Panc1 (cell line): ENCODE results near the gene TMOD4. TPM values are rescaled to one million over a fixed set of nuclear protein-coding genes. Genes with fewer than 3 reads are reported as not detected.

Experiments used
- ATAC-seq: fragments of 200-7000 bp; cut with Tn5 transposase; 2 replicates; pipeline ENCODE4 v1.9.1; 2020; ENCODE audit warnings: mild to moderate bottlenecking, moderate library complexity
- BruUV-seq: library from RNA; stranded (reverse); fragments of 400-500 nt; replicated peaks from 2 replicates; lab custom pipeline; 2021; lab: Mats Ljungman, UMichigan
- CTCF ChIA-PET: fragments of 300-600 bp; sonication (Branson Sonifier 250); formaldehyde crosslinking; loops from one replicate; lab custom pipeline; 2022; ENCODE audit warnings: antibody characterized with exemption; lab: Charles Lee
- POLR2A ChIA-PET: fragments of 300-600 bp; sonication (Branson Sonifier 250); formaldehyde crosslinking; loops from one replicate; lab custom pipeline; 2022; ENCODE audit warnings: antibody characterized with exemption; lab: Charles Lee
- DNase-seq: peaks from one replicate; pipeline ENCODE4 v3.0.0-alpha.2; 2010; ENCODE audit warnings: low read depth, low spot score
- H3K27ac ChIP-seq: 2 replicates; pipeline ENCODE4 v1.5.1; 2011; ENCODE audit warnings: mild to moderate bottlenecking, low read length, inconsistent platforms
- H3K27me3 ChIP-seq: fragments of 200-500 bp; sonication (Bioruptor generic); 2 replicates; pipeline ENCODE4 v1.6.0; 2014; ENCODE audit warnings: low read length, inconsistent platforms; ENCODE audit not compliant: control insufficient read depth, insufficient read depth
- H3K36me3 ChIP-seq: fragments of 200-500 bp; sonication (Bioruptor generic); 2 replicates; pipeline ENCODE4 v1.5.1; 2014; ENCODE audit warnings: inconsistent platforms, mild to moderate bottlenecking, low read length, moderate library complexity; ENCODE audit not compliant: control insufficient read depth, insufficient read depth
- H3K4me1 ChIP-seq: 2 replicates; pipeline ENCODE4 v1.5.1; 2011; ENCODE audit warnings: inconsistent platforms, mild to moderate bottlenecking, low read length, moderate library complexity; ENCODE audit not compliant: control insufficient read depth, insufficient read depth
- H3K4me3 ChIP-seq, 2 experiments: 2 replicates each; pipeline ENCODE4 v1.5.1; 2011 to 2012; ENCODE audit warnings: low read depth in 2 of 2, low read length in 2 of 2, mild to moderate bottlenecking in 2 of 2, inconsistent platforms in 1 of 2, moderate library complexity in 1 of 2
- H3K9me3 ChIP-seq: fragments of 200-500 bp; sonication (Bioruptor generic); 2 replicates; pipeline ENCODE4 v1.5.1; 2014; ENCODE audit warnings: low read depth, mild to moderate bottlenecking, inconsistent platforms, low read length, moderate library complexity; ENCODE audit not compliant: control insufficient read depth, insufficient read depth
- CTCF ChIP-seq: fragments of 450-650 bp; IDR thresholded peaks from 2 replicates; pipeline ENCODE4 v1.5.1; 2017; ENCODE audit warnings: mild to moderate bottlenecking
- POLR2AphosphoS5 ChIP-seq: IDR thresholded peaks from 2 replicates; pipeline ENCODE4 v1.6.1; 2012; ENCODE audit warnings: mild to moderate bottlenecking, low read depth, low read length, moderate library complexity
- SIN3A ChIP-seq: IDR thresholded peaks from 2 replicates; pipeline ENCODE4 v1.6.1; 2012; ENCODE audit warnings: low read depth, mild to moderate bottlenecking, low read length, moderate library complexity, borderline replicate concordance; ENCODE audit not compliant: insufficient read depth
- TCF7L2 ChIP-seq: IDR thresholded peaks from 2 replicates; pipeline ENCODE4 v1.6.1; 2011; ENCODE audit warnings: mild to moderate bottlenecking, low read depth, low read length, inconsistent platforms
- in situ Hi-C: cut with HindIII; loops from 2 replicates; pipeline ENCODE4 v1.10.0; 2016; ENCODE audit warnings: low sequenced_read_pairs, low pct_unique_long_range_greater_than_20kb
- intact Hi-C: fragments of 100-400 bp; cut with micrococcal nuclease; formaldehyde crosslinking; loops from one replicate; pipeline ENCODE4 v1.10.0; 2022; ENCODE audit not compliant: unreplicated experiment
- total RNA-seq: library from RNA; stranded (reverse); gene quantifications from one replicate; pipeline ENCODE4 v1.2.1, GENCODE V29; 2021; ENCODE audit not compliant: unreplicated experiment
- TF ChIP-seq, protein P1 (sequence below), 2 experiments: IDR thresholded peaks; 2 replicates each; pipeline ENCODE4 v1.6.1; 2011 to 2012; ENCODE audit warnings: low read depth in 2 of 2, control low read depth in 1 of 2, low read length in 1 of 2, mild to moderate bottlenecking in 1 of 2, moderate library complexity in 1 of 2; ENCODE audit not compliant: insufficient read depth in 1 of 2

Gene TMOD4
- total RNA-seq, 1 experiment from 2014 or later, result 0.80 TPM

DNA sequence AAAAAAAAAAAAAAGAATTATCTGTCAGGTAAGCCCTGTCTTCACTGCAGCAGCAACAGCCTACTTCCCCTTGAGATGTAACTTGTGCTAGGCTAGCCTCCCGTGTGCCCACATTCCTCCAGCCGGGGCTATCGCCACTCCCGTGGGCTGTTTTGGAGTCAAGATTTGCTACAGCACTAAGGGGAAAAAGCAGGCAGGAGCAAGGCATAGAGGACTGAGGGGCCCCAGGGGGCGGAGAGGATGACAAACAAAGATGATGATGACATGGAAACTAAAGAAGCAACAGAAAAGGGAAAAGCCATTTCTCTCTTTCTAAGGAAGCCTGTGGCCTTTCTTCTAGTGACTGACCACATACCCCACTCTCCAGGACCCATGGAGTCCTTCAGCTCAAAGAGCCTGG, 17.5 kb downstream of the TMOD4 start:
- POLR2A ChIA-PET, result no interaction called here
- Histone ChIP-seq H3K27ac (no peak overlapping the region), H3K27me3 (no peaks in the 10 kb centered on the region), H3K4me3 (no peak overlapping the region), H3K9me3 (no peaks in the 10 kb centered on the region), H3K4me1 (no peaks in the 10 kb centered on the region), H3K36me3 (no peaks in the 10 kb centered on the region; the same call in 1 of the 2 replicates)
- no TSS peak for BruUV-seq
- CTCF ChIA-PET, result interaction anchor here (3.5 kb wide), 1 partner anchor 58 kb away, joined by 70 read pairs; no protein-coding TSS in a partner anchor
- TF ChIP-seq POLR2AphosphoS5 (no peak), CTCF (no peak), TCF7L2 (no peak), SIN3A (no peak)
- TF ChIP-seq, protein P1, sequence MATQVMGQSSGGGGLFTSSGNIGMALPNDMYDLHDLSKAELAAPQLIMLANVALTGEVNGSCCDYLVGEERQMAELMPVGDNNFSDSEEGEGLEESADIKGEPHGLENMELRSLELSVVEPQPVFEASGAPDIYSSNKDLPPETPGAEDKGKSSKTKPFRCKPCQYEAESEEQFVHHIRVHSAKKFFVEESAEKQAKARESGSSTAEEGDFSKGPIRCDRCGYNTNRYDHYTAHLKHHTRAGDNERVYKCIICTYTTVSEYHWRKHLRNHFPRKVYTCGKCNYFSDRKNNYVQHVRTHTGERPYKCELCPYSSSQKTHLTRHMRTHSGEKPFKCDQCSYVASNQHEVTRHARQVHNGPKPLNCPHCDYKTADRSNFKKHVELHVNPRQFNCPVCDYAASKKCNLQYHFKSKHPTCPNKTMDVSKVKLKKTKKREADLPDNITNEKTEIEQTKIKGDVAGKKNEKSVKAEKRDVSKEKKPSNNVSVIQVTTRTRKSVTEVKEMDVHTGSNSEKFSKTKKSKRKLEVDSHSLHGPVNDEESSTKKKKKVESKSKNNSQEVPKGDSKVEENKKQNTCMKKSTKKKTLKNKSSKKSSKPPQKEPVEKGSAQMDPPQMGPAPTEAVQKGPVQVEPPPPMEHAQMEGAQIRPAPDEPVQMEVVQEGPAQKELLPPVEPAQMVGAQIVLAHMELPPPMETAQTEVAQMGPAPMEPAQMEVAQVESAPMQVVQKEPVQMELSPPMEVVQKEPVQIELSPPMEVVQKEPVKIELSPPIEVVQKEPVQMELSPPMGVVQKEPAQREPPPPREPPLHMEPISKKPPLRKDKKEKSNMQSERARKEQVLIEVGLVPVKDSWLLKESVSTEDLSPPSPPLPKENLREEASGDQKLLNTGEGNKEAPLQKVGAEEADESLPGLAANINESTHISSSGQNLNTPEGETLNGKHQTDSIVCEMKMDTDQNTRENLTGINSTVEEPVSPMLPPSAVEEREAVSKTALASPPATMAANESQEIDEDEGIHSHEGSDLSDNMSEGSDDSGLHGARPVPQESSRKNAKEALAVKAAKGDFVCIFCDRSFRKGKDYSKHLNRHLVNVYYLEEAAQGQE (IDR thresholded peaks at IDR 0.05; ENCODE audit: insufficient read depth in 1 of 2, low read depth in 2 of 2, low read length in 1 of 2), result no peak
- DNase-seq, result no peak
- intact Hi-C loops, result no loop called here
- no peak for ATAC-seq
- in situ Hi-C loops, result no loop called here

GRCh38 chr1:151157067-151157531, 18.7 kb downstream of the TMOD4 start:
- Histone ChIP-seq H3K4me3 (no peak overlapping the region), H3K4me1 (no peaks in the 10 kb centered on the region), H3K27me3 (no peaks in the 10 kb centered on the region), H3K27ac (no peak overlapping the region), H3K36me3 (no peaks in the 10 kb centered on the region; the same call in 1 of the 2 replicates), H3K9me3 (no peaks in the 10 kb centered on the region)
- DNase-seq (no peak), ATAC-seq (no peak)
- TF ChIP-seq POLR2AphosphoS5 (no peak), CTCF (no peak), TCF7L2 (no peak), SIN3A (no peak)
- TF ChIP-seq, protein P1 (IDR thresholded peaks at IDR 0.05; ENCODE audit: insufficient read depth in 1 of 2, low read depth in 2 of 2, low read length in 1 of 2), result no peak
- BruUV-seq, result no TSS peak
- CTCF ChIA-PET, result interaction anchor here (3.5 kb wide), 1 partner anchor 57 kb away, joined by 70 read pairs; no protein-coding TSS in a partner anchor
- POLR2A ChIA-PET, result no interaction called here
- in situ Hi-C loops (no loop called here), intact Hi-C loops (no loop called here)
